NCI-H2227 (cell line): ENCODE measurements around the gene PIM3.

Source experiments
- DNase-seq: peaks from one replicate; lab custom pipeline; 2025; ENCODE audit not compliant: unreplicated experiment; lab: John Stamatoyannopoulos, UW

Gene PIM3

GRCh38 chr22:49966041-49966773 is 5.6 kb downstream of the PIM3 start:
- DNase-seq: no peak

GRCh38 chr22:49966774-49967705 is 6.5 kb downstream of the PIM3 start:
- DNase-seq: no peak

GRCh38 chr22:49967706-49968208 is 7.2 kb downstream of the PIM3 start:
- DNase-seq: no peak

GRCh38 chr22:49968313-49968830 is 7.8 kb downstream of the PIM3 start:
- no peak for DNase-seq

GRCh38 chr22:49968831-49969661 is 8.5 kb downstream of the PIM3 start:
- no peak for DNase-seq

- no peak for DNase-seq
Measured at GRCh38 chr22:49969751-49970527, 9.4 kb downstream of the PIM3 start.

- no peak for DNase-seq
Measured at GRCh38 chr22:49970528-49971231, 10.1 kb downstream of the PIM3 start.

GRCh38 chr22:49971232-49972162 is 10.9 kb downstream of the PIM3 start:
- DNase-seq: no peak

GRCh38 chr22:49972163-49973017 is 11.8 kb downstream of the PIM3 start:
- no peak for DNase-seq

- DNase-seq: no peak
Measured at GRCh38 chr22:49973018-49973961, 12.7 kb downstream of the PIM3 start.

- DNase-seq: no peak
Measured at GRCh38 chr22:49975543-49976389, 15.2 kb downstream of the PIM3 start.

- DNase-seq: no peak
Measured at GRCh38 chr22:49976439-49977175, 16.0 kb downstream of the PIM3 start.

GRCh38 chr22:49977578-49977977 is 17.0 kb downstream of the PIM3 start:
- no peak for DNase-seq

GRCh38 chr22:49979587-49980264 is 19.2 kb downstream of the PIM3 start:
- no peak for DNase-seq
